ENCODE measurements around the gene NCL.
"Not testable (repeated sequence)": the region's sequence is repeated elsewhere in the genome, so short reads cannot be mapped to it uniquely, and the experiment has no call there.

Gene NCL

DNA sequence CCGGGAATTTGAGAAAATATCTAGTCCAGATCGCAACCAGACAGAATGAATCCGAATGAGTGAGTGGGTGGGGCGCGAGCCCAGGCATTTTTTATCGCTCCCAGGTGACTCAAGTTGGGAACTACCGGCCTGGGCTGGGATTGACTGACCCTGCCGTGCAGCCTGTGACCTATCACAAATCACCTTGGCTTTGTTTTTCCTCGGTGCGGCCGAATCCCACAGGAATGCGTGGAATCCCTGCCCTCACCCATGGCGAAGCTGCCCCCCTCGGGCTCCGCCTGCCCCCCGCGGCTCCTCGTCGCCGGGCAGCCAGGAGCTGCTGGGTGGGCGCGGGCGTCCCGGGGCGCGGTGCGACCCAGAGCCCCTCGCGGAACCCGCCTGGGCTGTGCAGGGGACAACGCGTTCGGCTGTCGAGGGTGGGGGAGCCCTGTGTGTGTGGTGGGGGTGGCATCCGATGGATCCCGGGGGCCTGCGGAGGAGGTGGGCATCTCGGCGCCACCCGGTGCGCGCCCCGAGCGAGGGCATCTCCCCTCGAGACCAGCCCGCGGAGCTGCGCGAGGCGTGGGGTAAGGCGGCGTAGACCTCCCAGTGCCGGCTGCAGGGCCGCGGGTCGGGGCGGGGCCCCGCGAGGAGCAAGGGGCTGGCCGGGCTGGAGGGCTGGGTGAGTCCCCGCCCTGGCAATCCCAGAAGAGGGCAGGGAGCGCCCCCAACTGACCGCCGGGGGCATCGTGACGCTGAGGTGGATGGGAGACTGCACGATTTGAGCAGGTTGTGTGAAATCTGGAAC lies 52.3 kb downstream of the NCL start:
- FAIRE-seq (peak; percentile 95), DNase-seq (ENCODE audit: insufficient read length, low spot score) (peak; percentile 83)
- TF ChIP-seq POLR2A (IDR thresholded peaks at IDR 0.05; ENCODE audit: low read depth, low read length) = peak; percentile 23; the same call in 1 of the 2 replicates

DNA sequence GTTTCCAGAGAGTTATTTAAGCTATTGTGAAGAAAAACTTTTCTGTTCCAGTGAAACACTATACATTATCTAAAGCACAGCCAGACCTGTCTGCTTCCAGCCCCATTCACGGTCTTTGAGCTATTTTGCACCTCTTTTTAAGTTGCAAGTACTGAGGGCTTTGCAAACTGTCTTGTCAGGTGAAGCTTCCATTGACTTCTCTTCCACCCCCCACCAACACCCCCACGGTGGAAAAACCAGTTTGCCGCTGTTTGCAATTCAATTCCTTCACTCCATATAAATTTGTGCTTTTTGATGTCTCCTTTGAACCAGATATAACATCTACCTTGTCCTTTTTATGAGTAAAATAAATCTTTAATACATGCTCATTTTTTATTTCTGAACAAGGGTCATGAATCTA lies 53.0 kb downstream of the NCL start:
- no peak for TF ChIP-seq POLR2A (IDR thresholded peaks at IDR 0.05; ENCODE audit: low read depth, low read length)
- no peak for DNase-seq (ENCODE audit: insufficient read length, low spot score)
- FAIRE-seq = no peak

DNA sequence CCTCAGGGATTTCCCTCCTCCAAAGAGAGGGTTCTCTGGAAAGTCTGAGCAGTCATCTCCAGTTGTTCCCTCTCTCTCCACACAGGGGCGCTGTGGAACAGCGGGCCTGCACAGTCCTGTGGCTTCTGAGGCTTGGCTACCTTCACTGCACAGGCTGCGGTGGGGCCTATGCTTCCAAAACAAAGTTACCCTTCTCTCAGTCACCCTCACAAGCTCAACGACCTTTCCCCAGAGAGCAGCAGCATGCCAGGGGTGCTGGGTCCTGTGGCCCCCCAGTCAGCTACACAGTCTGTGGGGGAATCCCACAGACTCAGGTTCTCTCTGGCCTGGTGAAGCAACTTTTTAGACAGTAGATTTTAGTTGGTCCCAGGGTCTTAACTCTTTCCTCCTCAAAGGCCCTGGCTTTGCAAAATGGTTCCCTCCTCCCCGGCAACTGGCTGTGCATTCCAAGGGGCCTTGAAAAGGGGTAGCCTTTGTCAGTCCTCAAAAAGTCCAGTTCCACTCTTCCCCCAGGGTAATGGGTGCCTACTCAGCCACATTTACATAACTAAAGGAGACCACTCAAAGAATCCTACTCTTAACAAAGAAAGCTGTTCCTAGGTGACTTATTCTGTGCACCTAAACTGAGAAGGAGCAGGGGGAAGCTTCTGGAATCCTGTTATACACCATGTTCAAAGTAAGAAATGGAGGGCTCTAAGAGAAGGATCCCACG lies 53.8 kb downstream of the NCL start:
- FAIRE-seq (no peak), DNase-seq (ENCODE audit: insufficient read length, low spot score) (no peak)
- no peak for TF ChIP-seq POLR2A (IDR thresholded peaks at IDR 0.05; ENCODE audit: low read depth, low read length)

DNA sequence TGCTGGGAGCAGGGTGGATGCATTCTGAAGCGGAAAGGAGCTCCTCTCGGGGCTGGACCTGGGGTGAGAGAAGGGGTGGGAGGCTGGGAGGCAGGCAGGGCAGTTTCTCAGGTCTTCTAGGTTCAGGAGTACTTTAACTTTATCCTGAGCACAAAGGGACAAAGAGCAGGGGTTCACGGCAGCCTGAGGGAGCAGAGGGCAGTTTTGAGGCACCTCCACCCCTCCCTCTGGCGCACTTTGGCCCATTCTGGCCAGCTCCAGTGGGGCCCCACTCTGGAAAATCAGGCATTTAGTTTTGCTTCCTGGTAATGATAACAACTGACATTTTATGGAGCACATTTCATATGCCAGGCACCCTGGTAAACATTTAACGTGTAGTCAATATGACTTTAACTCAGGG lies 54.5 kb downstream of the NCL start:
- no peak for FAIRE-seq
- DNase-seq (ENCODE audit: insufficient read length, low spot score) = no peak
- no peak for TF ChIP-seq POLR2A (IDR thresholded peaks at IDR 0.05; ENCODE audit: low read depth, low read length)

DNA sequence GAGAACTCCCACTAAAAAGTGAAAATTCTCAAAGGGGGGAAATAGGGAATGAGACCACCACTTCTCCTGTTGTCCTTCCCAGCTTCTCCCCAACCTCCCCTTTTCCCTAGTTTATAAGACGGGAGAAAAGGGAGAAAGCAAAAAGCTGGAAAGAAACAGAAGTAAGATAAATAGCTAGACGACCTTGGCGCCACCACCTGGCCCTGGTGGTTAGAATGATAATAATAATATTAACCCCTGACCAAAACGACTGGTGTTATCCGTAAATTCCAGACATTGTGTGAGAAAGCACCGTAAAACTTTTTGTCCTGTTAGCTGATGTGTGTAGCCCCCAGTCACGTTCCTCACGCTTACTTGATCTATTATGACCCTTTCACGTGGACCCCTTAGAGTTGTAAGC lies 56.0 kb downstream of the NCL start:
- DNase-seq (ENCODE audit: insufficient read length, low spot score); FAIRE-seq: not testable (repeated sequence)

DNA sequence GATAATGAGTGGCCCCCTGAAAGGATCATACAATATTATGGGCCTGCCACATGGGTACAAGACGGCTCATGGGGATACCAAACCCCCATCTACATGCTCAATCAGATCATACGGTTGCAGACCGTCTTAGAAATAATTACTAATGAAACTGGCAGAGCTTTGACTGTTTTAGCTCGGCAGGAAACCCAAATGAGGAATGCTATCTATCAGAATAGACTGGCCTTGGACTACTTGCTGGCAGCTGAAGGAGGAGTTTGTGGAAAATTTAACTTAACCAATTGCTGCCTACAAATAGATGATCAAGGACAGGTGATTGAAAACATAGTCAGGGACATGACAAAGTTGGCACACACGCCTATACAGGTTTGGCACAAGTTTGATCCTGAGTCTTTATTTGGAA lies 56.6 kb downstream of the NCL start:
- DNase-seq (ENCODE audit: insufficient read length, low spot score); FAIRE-seq: not testable (repeated sequence)

DNA sequence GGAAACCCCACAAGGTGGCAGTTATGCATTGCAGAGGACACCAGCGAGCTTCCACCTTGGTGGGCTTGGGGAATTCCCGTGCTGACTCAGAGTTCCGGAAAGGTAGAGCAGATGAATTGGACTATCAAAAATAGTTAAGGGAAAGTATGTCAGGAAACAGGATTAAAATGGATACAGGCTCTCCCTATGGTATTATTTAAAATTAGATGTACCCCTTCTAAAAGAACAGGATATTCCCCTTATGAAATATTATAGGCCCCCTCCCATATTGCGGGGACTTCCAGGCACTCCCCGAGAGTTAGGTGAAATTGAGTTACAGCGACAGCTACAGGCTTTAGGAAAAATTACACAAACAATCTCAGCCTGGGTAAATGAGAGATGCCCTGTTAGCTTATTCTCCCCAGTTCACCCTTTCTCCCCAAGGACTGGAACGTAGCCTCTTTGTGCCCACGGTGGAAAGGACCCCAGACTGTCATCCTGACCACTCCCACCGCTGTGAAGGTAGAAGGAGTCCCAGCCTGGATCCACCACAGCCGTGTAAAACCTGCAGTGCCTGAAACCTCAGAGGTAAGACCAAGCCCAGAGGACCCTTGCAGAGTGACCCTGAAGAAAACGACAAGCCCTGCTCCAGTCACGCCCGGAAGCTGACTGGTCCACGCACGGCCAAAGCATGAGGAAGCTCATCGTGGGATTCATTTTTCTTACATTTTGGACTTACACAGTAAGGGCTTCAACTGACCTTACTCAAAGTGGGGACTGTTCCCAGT lies 58.5 kb downstream of the NCL start:
- not testable (repeated sequence) for DNase-seq (ENCODE audit: insufficient read length, low spot score); FAIRE-seq

DNA sequence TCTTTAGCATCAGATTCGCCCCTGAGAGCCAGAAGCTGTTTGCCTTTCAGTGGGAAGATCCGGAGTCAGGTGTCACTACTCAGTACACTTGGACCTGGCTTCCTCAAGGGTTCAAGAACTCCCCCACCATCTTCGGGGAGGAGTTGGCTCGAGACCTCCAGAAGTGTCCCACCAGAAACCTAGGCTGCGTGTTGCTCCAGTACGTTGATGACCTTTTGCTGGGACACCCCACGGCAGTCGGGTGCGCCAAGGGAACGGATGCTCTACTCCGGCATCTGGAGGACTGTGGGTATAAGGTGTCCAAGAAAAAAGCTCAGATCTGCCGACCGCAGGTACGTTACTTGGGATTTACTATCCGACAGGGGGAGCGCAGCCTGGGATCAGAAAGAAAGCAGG lies 60.1 kb downstream of the NCL start:
- not testable (repeated sequence) for DNase-seq (ENCODE audit: insufficient read length, low spot score); FAIRE-seq
